GM19463 (cell line): ENCODE data around the gene SH3GL3.

Source experiments
- ATAC-seq: cut with Tn5 transposase; IDR thresholded peaks from one replicate; pipeline ENCODE4 v1.9.1; 2021; ENCODE audit warnings: mild to moderate bottlenecking, moderate library complexity; ENCODE audit not compliant: unreplicated experiment

Gene SH3GL3

DNA sequence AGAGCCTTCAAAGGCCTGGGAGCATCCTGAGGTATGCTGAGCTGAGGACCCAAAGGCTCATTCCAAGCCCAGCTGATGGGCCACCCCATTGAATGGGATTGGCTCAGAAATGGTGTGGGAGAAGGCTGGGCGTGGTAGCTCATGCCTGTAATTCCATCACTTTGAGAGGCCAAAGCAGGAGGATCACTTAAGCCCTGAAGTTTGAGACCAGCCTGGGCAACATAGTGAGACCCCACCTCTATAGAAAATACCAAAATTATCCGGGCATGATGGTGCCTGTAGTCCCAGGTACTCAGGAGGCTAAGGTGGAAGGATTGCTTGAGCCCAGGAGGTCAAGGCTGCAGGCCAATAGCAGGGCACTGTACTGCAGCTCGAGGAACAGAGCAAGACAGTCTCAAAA, 163.0 kb downstream of the SH3GL3 start:
- ATAC-seq, result no peak

DNA sequence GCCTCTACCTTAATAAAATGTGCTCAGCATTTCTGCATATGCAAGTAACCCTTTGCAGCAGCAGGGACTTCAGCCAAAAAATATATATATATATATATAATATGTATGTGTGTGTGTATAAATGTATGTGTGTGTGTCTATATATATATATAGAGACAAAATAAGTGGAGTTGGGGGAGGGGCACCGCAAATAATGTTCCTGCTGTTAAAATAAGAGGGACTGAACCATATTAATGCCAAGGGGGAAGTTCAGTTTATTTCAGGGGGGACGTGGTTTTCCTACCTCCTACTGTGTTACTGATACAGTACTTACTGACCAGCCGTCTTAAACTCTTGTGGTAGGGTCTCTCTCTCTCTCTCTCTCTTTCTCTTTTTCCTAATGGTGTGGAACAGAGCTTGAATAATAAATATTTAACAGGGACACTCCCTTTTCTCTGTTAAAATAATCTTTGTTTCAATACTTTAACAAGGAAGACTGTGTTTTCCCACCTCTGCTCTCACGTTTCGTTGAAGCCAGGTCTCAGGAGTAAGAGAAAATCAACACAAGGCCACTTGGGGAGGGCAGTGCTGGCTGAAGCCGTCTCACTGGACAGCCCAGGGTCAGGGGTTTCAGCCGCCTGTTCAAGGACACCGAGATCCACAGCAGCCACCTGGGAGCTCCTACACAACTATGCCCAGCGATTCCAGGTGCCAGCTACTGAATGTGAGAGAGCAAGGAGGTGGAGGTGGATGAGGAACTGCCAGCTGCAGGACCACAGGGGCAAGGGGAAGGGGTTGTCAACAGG, 164.0 kb downstream of the SH3GL3 start:
- no peak for ATAC-seq

DNA sequence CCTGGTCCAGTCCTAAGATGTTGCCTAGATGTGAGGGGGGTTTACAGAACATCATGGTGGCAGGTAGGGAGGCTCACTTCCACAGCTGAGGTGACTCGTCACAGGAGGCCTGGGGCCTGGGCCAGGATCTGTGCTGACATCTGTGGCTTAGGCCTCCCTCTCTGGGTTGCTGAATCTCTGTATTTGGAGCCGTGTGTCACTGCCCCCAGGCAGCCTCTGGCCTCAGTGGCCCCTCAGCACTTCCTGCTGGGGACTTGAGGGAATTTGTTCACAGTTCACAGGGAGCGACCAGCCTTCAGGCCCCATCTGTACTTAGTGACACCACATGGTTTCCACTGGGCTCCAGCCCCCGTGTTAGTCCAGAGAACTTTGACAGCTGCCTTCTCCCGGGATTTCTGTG, 165.1 kb downstream of the SH3GL3 start:
- ATAC-seq, result no peak

DNA sequence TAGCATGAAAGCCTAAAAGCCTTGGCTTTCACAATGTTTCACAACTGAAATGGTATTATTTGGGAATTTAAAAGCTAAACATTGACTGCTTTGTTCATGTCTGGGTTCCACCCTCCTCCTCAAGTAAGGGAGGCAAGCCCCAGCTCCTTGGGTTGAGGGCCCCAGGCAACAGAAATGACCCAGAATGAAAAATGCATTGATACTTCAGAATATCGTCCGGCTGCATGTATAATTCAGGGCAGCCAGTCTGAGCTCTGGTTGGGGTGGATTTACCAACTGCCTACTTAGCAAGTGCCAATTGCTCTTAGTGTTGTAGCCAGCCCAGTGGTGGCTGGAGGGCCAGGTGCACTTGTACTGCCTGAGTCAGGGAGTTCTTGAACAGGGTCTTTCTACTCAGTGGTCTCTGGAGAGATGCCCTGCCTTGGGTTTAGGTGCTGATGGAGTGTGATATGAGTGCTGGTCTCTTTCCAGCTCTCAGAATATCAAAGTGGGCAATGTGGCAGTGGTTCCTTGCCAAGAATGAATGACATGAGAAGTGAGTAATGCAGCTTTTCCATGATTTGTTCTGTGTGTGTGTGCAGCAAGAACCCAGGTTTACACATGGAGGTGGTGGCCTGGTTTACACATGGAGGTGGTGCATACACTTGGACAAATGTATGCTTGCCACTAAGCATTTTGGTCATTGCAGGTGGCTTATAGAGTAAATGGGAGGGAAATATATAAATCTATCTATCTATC, 165.9 kb downstream of the SH3GL3 start:
- ATAC-seq, result no peak

DNA sequence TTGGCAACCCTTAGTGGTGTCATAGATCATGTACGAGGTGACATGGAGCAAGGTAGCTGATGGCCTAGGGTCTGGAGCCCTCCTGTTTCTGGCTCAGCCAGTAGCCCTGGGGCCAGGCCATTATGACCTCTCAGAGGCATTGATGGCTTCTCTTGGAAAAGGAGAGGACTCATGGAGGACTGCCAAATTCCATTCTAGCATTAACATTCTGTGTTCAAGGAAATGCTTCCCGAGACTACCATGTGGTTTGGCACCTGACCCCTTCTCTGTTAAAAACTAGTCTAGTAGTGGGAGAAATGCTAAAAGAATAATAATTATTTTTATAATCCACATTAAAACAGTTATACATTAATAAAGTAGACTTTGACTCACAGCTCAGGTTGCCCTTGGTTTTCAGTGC, 166.6 kb downstream of the SH3GL3 start:
- no peak for ATAC-seq

DNA sequence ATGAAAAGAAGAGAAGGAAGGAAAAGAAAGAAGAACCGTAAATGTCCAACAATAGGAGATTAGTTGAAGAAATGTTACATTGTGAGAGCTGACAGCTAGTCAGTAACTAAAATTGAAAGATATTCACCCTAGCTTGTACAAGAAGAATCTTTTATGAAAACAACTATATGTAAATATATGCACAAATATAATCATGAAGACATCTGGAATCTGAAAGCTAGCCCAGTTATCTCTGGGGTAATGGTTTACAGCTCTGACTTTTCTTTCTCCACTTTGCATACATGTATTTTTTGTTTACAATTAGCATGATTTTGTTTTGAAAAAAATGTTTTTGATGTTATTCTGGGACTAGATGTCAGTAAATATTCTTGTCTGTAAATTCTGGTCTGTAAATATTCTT, 169.7 kb downstream of the SH3GL3 start:
- ATAC-seq, result no peak

DNA sequence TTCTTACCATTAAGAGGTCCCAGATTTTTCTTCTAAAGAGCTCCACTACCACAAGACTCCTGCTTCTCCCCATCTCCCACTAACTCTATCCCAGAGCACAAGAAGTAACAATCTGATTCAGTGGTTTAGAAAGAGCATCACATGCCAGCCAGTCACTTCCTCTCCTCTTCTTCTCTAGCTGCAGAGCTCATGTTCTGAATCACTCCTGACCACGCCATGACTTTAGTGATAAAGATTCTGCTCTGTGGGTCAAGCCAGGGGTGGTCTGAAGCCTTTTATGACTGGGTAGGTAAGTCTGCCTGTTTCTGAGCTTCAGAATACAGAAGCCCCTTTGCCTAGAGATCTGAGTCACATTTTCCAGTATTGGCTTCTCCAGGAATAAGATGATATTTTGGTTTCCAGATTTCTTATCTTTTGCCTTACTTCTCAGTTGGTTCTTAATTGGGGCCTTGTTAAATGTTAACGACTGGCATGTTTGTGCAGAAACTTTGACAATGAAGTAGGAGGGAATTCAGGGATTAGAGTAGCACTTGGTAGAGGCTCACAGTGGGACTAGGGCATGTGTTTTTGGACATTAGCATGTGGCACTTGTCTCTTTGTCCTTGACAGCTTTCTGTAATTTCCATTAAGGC, 179.1 kb downstream of the SH3GL3 start:
- ATAC-seq, result no peak

DNA sequence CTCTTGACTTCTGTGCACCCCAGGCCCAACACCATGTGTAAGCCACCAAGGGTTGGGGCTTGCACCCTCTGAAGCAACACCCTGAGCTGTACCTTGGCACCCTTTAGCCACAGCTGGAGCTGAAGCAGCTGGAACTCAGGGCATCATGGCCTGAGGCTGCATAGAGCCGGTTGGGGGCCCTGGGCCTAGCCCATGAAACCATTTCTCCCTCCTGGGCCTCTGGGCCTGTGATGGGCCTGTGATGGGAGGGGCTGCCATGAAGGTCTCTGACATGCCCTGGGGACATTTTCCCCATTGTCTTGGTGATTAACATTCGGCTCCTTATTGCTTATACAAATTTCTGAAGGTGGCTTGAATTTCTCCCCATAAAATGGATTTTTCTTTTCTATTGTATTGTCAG, 184.4 kb downstream of the SH3GL3 start:
- ATAC-seq, result no peak

DNA sequence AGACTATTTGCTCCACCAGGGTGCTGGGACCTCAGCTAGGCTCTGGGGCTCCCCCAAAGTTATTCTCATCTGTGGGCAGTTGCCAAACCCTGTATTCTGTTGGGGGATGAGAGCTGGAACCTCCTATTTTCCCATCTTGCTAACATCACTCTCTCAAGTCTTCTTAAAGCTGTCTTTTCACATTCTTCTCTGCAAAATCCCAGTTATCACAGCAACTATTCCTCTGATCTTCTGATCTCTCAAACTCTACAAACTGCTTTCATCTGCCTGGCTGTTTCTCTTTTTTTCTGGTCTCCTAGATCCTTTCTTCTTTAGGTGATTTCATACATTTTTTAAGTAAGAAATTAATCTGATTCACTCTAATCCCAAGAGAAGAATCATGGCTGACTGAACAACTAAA, 196.1 kb downstream of the SH3GL3 start:
- no peak for ATAC-seq

DNA sequence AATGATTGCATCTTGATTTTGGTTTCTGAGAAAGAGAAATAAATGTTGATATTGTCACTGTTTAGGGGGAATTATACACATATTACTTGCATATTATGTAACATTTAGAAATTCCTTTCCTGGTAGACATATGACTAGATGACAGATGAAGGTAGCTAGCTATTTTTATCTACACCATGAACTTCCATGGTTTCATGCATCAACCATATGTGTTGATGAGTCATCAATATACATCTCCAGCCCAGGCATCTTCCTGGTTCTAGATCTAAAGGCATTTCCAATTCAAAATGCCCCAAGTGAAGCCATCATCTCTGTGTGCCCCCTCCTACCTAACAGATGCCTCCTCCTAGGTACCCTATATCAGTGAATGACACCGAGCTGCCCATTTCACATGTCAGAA, 197.3 kb downstream of the SH3GL3 start:
- ATAC-seq, result no peak

DNA sequence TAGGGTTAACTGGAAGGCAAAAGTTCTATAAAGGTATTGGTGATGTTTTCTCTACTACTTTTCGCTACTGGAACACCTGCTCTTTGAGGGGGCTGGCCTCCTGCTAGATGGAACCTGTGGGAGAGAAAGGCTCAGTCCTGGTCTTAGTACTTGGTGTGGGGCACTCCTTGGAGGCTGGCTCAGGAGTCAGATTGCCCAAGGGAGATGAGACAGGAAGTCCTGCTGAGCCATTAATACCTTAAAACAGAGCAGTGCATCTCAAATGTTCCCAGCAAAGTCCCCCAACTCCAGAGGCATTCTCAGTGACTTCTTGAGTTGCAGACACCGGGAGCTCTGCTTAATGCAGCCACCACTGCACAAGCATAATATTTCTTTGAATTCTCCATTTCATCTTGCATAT, 203.7 kb downstream of the SH3GL3 start:
- ATAC-seq, result no peak

DNA sequence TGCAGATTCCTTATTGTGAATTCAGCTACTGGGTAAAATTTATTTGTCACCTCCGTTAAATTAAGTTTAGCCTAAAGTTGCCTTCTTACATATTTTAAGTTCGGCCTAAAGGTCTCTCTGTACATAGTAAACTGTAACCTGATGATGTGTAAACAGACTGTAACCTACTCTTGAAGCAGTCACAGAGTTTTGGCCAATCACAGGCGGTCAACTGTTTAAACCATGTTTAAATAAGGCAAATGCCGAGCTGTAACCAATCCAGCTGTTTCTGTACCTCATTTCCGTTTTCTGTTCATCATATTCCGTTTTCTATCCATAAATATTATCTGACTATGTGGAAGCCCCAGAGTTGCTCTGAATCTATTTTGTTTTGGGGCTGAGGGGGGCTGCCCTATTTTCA, 204.4 kb downstream of the SH3GL3 start:
- ATAC-seq, result no peak

DNA sequence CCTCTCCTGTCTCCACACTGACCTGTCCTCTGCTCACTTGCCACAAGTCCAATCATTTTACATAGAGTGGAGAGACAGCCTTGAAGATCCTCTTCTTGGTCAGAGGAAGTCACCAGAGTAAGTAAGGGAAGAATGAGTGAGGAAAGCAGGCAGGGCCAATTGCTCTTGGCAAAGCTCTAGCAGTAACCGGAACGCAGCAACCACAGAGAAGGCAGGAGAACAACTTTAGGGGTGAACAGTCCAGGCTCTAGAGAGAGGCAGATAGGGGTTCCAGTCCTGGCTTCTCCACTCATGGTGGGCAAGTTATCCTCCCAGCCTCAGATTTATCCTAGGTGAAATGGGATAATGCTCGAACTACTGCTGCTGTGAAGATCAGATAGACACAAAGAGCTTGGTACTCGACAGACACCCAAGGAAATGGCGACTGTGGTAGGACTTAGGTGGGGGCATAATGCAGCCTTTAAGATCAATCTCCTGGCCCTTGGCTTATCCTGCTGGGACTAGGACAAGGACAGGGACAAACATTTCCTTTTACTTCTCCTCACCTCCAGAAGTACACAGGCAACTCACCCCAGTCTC, 205.6 kb downstream of the SH3GL3 start:
- ATAC-seq, result no peak

DNA sequence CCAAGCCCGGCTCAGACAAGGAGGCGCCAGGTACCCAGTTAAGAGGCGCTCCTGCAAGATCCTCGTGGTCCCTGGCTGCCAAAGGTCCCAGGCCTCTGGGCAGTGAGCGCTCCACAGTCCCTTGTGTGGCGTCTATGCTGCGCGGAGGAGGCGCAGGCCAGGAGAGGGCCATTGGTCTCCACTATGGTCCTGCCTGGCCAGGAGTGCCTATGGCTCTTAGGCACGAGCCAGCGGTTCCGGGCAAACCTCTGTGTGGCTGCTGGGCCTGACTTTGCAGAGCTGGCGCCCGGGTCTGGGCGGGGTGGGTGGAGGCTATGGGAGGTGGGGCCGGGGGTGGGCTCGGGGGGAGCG, 206.1 kb downstream of the SH3GL3 start:
- ATAC-seq, result no peak

DNA sequence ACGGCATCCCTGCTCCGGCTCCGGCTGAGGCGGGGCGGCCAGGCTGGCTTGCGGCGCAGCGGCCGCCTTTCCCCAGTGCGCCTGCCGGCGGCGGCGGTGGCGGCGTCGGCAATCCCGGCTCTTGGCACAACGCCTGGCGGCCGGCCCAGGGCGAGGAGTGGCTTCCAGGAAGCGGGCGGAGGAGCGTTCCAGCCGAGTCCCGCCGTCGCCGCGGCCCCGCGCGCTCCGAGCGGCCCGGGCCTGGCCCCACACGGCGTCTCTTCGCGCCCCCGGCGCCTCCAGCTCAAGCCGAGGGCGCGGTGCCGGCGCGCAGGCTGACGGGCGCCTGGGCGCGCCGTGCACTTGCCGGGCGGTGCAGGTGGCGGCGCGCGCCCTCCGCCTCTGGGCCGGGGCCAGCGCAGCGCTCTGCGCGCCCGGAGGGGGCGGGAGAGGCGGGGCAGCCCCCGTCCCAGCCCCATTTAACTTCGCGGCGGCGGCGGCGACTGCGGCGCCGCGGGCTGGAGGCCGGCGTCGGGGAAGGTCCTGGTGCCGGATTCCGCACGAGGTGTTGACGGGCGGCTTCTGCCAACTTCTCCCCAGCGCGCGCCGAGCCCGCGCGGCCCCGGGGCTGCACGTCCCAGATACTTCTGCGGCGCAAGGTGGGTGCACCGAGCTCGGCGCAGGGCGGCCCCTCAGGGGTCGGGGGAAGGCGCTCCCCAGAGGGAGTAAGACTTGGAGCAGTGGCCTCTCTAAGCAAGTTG, 206.7 kb downstream of the SH3GL3 start, which contains the start of gene ADAMTSL3:
Gene ADAMTSL3, plus strand, starts transcription at position 485 of the 740 bp plus-strand sequence. CDS start 1,639 bp downstream, outside the sequence.
- ATAC-seq, result no peak

DNA sequence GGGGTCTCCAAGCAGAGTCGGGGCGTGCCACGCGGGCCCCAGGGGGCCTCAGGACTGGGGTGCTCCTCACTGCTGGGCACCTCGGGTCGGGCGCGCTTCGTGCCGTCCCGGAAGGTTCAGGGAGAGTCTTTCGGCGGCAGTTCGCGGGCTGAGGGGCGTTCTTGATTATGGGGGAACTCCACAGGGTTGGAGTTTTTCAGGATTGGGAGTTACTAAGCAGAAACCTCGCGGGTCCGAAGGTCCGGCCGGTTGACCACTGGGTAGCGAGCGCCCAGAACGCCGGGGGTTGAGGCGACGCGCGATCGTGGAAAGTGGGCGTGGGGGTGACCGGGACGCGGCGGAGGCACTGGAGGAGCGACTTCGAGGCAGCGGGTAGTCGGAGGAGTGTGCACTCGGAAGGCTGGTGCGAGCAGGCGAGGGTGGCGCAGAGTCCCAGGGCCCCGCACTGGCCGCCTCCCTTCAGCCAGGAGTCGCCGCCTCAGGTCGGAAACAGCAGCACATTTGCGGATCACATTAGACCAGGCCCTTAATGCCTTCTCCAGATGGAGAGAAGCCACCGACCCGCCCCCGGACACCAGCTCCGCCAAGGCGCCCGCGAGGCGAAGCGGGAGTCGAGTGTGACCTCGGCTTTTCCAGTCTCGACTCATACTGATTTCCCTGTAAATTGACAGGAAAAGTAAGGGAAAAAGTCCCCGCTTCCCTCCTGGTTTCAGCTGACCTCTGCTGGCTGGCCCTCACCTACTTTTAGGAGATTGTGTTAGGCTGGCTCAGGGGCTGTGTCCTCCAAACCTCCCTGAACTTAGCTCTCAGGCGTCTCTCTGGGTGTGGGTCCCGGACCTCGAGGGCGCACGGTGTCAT, 207.5 kb downstream of the SH3GL3 start:
- ATAC-seq, result no peak

DNA sequence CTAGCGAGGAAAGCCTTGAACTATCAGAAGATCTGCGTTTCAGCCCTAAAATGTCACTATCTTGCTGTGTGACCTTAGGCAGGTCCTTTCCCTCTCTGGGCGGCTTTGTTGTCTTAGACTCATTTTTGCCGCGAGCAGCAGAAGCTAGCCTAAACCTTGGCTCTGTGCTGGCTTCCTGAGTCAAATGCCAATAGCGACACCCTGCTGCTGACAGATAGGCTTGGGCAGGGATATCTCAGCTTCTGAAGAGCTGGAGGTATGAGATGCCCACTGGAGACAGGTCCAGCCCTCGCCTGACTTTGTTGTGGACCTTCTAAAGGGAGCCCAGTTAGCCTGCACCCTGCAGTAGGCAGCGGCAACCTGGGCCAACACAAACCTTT, 208.1 kb downstream of the SH3GL3 start:
- ATAC-seq, result no peak

DNA sequence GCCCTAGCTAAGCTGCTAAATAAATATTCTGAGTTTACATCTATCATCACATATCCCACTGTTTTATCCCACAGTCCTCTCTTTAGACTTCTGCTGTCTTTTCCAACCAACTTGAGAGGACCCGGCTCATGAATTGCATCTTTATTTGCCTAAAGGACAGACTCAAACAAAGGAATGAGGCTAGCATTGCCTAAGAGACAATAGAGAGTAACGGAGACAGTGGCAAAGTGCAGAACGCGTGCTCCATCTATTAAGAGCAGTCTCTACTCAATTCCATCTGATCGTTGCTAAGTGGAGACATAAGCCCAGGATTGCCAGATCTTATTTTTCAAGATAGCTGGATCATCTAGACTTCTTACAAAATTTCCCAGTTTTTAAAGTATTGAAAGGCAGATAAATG, 209.1 kb downstream of the SH3GL3 start:
- ATAC-seq, result no peak

DNA sequence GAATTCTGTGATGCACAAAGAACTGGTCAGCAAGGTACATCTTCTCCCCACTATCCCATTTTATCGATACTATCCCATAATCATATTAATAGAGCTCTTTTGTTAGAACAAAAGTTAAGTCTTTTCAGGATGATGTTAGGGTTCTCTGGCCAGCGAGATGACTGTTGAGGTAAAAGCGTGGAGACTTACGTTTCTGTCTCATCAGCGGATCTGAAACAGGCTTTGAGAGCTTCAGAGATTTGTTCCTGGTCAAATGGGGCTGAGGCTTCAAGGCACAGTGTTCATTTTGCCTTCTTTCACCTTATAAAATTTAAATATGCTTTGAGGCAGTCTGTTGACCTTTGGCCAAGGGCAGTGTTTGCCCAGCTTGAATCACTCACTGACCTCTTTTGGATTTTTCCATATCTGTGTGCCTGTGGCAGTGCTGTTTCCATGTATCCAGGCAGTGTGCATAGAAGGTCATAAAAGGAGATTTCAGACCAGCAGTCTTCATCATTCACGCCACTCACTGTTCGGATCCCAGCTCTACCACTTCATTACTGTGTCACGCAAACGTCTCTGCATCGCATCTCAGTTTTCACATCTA, 209.9 kb downstream of the SH3GL3 start:
- ATAC-seq, result no peak

DNA sequence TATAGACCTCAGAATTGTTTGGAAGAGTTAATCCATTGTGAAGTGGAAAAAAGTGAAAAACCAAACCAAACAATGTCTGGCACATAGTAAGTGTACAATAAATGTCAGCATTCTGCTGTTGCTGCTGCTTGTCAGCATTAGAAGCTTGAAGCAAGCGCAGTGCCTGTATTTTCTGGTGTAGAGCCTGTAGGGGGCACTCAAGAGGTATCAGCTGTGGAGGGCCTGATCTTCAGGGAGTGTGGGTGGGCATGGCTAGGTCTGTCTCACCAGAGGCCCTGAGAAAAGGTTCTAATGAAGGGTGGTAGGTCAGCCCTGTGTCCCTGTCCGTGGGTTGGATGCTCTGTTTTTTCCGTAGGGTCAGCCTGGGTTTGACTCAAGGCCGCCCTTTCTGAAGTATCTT, 210.4 kb downstream of the SH3GL3 start:
- no peak for ATAC-seq
